ENCODE measurements around the gene ACACA.

Gene ACACA

DNA sequence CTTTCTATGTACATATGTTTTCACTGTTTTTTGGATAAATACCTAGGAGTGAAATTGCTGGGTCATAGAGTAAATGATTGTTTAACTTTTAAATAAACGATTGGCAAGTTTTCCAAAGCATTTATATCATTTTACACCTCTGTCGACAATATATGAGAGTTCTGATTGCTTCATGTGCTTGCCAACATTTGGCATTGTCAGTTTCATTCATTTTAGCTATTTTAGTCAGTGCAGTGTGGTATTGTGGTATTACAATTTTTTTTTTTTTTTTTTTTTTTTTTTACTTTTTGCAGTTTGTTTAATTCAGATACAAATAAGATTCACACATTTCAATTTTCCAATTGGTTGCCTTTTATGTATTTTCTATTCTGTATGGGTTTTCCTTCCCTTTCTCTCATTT is 26.0 kb upstream of the ACACA start:
- no peak for DNase-seq (ENCODE audit: low read depth)
- TF ChIP-seq, protein P1, sequence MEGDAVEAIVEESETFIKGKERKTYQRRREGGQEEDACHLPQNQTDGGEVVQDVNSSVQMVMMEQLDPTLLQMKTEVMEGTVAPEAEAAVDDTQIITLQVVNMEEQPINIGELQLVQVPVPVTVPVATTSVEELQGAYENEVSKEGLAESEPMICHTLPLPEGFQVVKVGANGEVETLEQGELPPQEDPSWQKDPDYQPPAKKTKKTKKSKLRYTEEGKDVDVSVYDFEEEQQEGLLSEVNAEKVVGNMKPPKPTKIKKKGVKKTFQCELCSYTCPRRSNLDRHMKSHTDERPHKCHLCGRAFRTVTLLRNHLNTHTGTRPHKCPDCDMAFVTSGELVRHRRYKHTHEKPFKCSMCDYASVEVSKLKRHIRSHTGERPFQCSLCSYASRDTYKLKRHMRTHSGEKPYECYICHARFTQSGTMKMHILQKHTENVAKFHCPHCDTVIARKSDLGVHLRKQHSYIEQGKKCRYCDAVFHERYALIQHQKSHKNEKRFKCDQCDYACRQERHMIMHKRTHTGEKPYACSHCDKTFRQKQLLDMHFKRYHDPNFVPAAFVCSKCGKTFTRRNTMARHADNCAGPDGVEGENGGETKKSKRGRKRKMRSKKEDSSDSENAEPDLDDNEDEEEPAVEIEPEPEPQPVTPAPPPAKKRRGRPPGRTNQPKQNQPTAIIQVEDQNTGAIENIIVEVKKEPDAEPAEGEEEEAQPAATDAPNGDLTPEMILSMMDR (IDR thresholded peaks at IDR 0.05; ENCODE audit: low read depth, low read length, missing control alignments): no peak
- H3K4me3 ChIP-seq (ENCODE audit: low read depth, low read length): no peak overlapping the region

DNA sequence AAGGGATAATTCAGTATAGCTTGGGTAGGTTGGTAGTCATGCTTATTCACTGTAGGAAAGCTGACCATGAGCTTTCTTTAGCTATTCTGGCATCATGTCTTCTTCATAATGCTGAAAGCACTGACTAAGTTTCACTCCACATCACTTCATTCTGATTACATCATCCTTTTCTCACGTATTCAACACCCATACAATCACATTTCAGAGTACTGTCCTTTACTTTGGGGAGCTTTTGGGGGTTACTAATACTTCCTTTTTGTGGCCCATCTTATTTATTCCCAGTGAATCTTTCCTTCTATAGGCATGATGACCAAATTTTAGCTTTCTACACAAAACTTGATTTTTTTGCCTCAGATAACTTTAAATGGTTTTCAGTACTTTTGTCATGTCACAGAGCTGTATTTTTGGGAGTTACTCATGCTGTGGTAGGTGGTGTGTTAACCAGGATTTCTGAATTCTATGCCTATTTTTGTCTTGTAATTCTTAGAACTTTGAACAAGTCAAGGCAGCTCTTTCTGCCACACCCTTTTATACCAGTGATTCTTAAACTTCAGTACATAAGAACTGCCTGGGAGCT is 23.5 kb upstream of the ACACA start:
- no peak for DNase-seq (ENCODE audit: low read depth)
- TF ChIP-seq, protein P1 (IDR thresholded peaks at IDR 0.05; ENCODE audit: low read depth, low read length, missing control alignments): no peak
- H3K4me3 ChIP-seq (ENCODE audit: low read depth, low read length): no peak overlapping the region

DNA sequence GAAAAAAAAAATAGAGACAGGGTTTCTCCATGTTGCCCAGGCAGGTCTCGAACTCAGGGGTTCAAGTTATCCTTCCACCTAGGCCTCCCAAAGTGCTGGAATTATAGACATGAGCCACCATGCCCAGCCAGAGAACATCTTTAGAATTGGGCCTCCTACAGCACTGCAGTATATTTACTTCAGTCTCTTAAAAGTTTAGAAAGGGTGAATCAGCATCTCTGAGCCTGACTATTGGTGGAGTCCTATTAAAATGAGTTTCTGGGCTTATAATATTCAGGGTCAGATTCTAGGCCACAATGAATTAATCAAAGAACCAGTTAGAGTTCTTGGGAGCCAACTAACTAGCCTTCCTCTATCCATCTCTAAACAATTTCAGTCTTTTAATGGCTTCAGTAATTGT is 22.8 kb upstream of the ACACA start:
- DNase-seq (ENCODE audit: low read depth): no peak
- H3K4me3 ChIP-seq (ENCODE audit: low read depth, low read length): no peak overlapping the region
- TF ChIP-seq, protein P1 (IDR thresholded peaks at IDR 0.05; ENCODE audit: low read depth, low read length, missing control alignments): no peak

DNA sequence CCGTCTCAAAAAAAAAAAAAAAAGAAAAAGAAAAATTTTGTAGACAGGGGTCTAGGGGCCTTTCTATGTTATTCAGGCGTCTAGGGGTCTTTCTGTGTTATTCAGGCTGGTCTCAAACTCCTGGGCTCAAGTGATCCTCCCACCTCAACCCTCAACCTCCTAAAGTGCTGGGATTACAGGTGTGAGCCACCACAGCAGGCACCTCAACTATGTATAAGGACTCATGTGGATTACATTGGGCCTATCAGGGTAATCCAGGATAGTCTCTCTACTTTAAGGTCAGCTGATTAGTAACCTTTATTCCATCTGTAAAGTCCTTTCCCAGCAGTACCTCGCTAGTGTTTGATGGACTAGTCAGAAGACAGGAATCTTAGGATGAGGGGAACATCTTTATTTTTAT is 22.4 kb upstream of the ACACA start:
- TF ChIP-seq, protein P1 (IDR thresholded peaks at IDR 0.05; ENCODE audit: low read depth, low read length, missing control alignments): no peak
- DNase-seq (ENCODE audit: low read depth): no peak

DNA sequence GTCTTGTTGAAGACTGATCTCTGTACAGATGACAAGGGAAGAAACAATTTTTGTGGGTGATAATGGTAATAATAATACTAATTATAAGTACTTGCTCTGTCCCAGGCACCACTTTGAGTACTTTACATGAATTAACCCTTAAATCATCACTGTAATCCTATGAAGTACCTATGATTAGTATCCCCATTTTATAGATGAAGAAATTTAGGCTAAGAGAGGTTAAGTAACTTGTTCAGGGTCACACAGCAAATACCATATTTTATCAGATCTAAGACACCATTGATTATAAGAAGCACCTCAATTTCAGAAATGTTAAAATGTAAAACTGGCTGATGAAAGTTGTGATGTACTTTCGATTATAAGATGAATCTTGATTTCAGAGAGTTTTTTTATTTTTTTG is 18.6 kb upstream of the ACACA start:
- TF ChIP-seq, protein P1 (IDR thresholded peaks at IDR 0.05; ENCODE audit: low read depth, low read length, missing control alignments): no peak
- no peak for DNase-seq (ENCODE audit: low read depth)
- no peak overlapping the region for H3K4me3 ChIP-seq (ENCODE audit: low read depth, low read length)

More for the DNA sequence above, 22.4 kb upstream of the ACACA start:
- H3K4me3 ChIP-seq (ENCODE audit: low read depth, low read length): no peak overlapping the region

DNA sequence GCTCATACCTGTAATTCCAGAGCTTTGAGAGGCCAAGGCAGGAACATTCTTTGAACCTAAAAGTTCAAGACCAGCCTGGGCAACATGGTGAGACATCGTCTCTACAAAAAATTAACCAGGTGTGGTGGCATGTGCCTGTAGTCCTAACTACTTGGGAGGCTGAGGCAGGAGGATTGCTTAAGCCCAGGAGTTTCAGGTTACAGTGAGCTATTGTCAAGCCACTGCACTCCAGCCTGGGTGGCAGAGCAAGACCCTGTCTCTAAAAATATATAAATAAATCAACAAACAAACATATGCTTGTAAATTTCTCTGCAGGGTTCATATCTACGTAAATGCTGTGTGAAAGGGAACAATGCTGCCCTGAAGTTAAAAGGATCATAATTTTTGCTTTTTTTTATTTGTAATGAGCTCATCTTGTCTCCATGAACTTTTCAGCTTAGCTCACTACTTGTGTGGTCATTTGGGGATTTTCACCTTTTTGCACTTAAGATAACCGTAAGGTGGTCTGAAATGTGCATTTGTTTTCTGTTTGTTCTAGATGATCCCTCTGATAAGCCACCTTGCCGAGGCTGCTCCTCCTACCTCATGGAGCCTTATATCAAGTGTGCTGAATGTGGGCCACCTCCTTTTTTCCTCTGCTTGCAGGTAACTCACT is 16.5 kb upstream of the ACACA start:
- TF ChIP-seq, protein P1 (IDR thresholded peaks at IDR 0.05; ENCODE audit: low read depth, low read length, missing control alignments): no peak
- H3K4me3 ChIP-seq (ENCODE audit: low read depth, low read length): no peak overlapping the region
- no peak for DNase-seq (ENCODE audit: low read depth)

DNA sequence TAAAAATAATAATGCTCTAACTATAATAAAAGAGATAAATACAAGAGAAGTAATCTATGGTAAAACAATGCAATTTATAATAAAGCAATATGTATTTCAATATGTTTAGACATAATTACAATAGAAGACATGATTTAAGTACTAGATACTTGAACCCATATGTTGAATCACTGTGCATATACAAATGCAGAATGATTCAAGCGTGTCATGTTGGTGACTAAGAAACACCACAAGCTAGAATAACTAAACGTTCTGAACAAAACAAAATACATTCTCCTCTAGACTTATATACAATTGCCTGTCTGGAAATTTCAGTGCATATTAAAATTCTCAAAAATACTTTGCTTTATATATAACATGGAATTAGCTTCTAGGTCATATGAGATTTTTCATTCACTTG is 11.2 kb upstream of the ACACA start:
- TF ChIP-seq, protein P1 (IDR thresholded peaks at IDR 0.05; ENCODE audit: low read depth, low read length, missing control alignments): no peak
- DNase-seq (ENCODE audit: low read depth): no peak
- H3K4me3 ChIP-seq (ENCODE audit: low read depth, low read length): no peak overlapping the region

All from GM12864 (cell line).